Mammary epithelial cell (primary cell): Measurements from ENCODE around the gene CHIT1.

ENCODE experiments used
- CTCF ChIP-seq, 2 donors: IDR thresholded peaks in 1 of 2; conservative IDR thresholded peaks in 1 of 2; 2 replicates each; pipeline ENCODE4 v1.5.1; 2011 to 2012; ENCODE audit warnings: inconsistent platforms in 2 of 2, low read length in 2 of 2, mild to moderate bottlenecking in 2 of 2, control low read depth in 1 of 2, low read depth in 1 of 2; ENCODE audit not compliant: insufficient read depth in 1 of 2; ENCODE audit errors: extremely low read depth in 1 of 2
- EZH2 ChIP-seq: IDR thresholded peaks from 2 replicates; pipeline ENCODE4 v1.6.1; 2012; ENCODE audit warnings: low read length, inconsistent platforms, borderline replicate concordance

DNA sequence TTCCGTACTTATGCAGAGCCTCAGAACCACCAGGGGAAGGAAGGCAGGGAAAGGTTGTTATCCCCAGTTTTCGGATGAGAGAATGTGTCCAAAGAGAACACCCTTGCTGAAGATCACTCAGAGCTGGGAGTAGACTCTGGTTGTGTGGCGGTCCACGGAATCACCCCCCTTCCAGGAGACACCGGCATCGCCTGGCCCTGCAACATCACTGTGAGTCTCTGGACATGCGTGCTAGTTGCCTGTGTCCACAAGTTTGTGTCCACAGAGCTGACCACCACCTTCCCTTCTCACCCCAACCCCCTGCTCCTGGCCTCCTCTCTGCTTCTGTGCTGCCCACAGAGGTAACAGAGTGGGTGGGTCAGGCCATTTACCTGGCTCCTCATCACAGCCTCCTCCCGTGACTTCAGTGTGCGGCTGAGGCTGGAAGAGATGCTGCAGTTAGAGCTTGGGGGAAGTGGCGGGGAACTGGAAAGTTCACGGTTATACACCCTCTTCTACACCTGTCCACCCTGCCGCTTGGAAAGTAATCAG, 61.2 kb downstream of the CHIT1 start:
- no peak for TF ChIP-seq CTCF (conservative IDR thresholded peaks at IDR 0.05 in 1 of 2, IDR thresholded peaks at IDR 0.05 in 1 of 2; ENCODE audit: extremely low read depth in 1 of 2, insufficient read depth in 1 of 2, low read depth in 1 of 2, low read length in 2 of 2)
- no peak for TF ChIP-seq EZH2
